ENCODE results near the gene TBC1D22B.

DNA sequence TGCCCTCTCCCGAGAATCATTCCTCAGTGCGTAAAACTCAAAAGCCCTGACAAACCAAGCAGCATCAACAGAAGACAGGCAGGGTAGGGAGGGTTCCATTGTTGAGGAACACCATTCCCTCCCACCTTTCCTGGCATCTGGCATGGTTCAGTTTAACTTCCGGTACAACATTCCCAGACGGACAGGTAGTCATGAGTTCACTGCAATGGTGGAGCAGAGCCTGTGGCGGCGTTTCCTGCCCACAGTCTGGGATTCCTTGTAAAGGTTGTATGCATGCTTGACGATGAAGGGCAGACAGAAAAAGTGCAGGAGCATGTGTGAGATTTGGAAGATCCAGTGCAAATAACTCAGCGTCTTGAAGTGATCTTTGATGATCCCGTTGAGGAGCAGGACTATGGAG is 45.3 kb upstream of the TBC1D22B start:
- TF ChIP-seq, protein P1, sequence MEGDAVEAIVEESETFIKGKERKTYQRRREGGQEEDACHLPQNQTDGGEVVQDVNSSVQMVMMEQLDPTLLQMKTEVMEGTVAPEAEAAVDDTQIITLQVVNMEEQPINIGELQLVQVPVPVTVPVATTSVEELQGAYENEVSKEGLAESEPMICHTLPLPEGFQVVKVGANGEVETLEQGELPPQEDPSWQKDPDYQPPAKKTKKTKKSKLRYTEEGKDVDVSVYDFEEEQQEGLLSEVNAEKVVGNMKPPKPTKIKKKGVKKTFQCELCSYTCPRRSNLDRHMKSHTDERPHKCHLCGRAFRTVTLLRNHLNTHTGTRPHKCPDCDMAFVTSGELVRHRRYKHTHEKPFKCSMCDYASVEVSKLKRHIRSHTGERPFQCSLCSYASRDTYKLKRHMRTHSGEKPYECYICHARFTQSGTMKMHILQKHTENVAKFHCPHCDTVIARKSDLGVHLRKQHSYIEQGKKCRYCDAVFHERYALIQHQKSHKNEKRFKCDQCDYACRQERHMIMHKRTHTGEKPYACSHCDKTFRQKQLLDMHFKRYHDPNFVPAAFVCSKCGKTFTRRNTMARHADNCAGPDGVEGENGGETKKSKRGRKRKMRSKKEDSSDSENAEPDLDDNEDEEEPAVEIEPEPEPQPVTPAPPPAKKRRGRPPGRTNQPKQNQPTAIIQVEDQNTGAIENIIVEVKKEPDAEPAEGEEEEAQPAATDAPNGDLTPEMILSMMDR (IDR thresholded peaks at IDR 0.05), result no peak
- TF ChIP-seq POLR2A (IDR thresholded peaks at IDR 0.05), result no peak
